Measurements from ENCODE around the gene OLFM3. TPM values are rescaled to one million over a fixed set of nuclear protein-coding genes. Genes with fewer than 3 reads are reported as not detected.

Gene OLFM3
- total RNA-seq, 1 experiment from 2014 or later = not detected

DNA sequence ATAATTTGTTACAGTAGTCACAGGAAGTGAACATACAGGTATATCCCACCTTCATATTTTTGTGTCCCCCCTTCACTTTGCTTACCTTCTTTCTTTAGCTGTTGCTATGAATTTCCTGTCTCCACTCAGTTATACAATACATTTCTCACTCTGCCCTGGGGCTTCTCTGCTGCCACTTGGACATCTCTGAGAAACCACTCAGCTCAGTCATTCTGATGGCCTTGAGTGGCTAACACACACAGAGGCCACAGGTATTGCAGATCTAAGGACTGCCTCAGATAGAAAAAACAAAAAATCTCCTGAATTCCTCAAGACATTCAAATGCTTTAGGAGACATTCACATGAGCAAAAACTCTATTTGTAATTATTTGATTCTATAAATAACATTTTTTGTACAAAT is 87.7 kb downstream of the OLFM3 start:
- DNase-seq = no peak
- Histone ChIP-seq H3K4me3 (no peak overlapping the region), H3K27me3 (no peaks in the 10 kb centered on the region), H3K36me3 (no peaks in the 10 kb centered on the region), H3K9me3 (no peaks in the 10 kb centered on the region)

DNA sequence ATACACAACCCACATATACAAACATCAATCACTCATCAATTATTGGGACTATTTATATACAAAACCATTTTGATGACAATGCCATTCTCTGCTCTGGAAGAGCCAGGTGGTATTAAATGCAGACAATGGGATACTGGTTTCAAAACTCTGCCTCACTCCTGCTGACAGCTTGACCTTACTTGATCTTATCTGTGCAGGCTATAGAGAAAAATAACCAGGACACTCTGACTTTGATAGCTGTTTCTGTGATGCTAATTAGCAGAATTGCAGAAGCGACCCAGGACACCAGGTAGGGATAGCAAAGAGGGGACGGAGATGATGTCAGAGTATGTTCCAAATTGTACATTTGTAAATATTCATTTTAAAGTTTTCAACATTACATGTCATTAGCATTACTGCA is 89.5 kb downstream of the OLFM3 start:
- no peaks in the 10 kb centered on the region for H3K36me3 ChIP-seq
- H3K9me3 ChIP-seq = no peaks in the 10 kb centered on the region
- H3K27me3 ChIP-seq = no peaks in the 10 kb centered on the region
- no peak overlapping the region for H3K4me3 ChIP-seq
- DNase-seq = no peak

DNA sequence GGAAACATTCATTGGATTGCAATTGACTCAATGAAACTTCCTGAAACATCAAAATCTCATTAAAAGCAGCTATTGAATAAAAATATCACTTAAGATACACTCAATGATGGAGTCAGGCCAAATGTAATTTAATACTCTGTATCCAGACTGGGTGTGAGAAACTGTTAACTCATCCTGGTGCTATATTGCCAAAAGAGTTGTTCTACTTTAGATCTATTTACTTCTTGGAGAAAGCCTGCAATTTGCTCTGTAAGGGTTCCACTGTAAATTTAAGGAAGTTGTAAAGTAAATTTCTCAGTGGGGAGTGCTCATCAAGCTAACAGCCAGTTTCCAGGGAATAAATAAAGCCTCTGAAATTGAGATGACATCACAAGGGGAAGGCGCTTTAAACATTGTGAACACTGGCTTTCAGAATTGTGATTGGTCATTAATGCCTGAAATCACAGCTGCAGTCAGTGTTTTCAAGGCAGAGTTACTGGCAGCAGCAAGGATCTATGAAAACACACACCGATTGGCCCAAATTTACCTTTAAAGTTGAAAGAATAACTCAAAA is 91.4 kb downstream of the OLFM3 start:
- Histone ChIP-seq H3K9me3 (no peaks in the 10 kb centered on the region), H3K4me3 (no peak overlapping the region), H3K27me3 (no peaks in the 10 kb centered on the region), H3K36me3 (no peaks in the 10 kb centered on the region)
- no peak for DNase-seq

DNA sequence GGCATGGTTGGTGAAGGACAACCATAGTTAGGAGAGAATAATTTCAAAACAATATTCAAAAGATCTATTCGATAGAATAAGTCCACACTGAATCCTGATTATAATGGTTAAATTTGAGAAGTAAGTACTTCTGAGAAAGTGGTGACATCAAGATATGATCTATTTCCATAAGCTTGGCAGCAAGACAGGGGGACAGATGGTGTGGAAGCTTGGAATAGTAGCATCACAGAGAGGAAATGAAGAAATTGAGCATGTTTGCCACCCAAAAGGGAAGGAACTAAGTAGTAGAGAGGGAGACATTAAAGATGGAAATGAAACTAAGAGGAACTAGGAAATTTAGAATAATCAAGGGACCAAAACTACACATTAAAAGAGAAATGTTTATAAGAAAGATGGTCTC is 94.5 kb downstream of the OLFM3 start:
- no peak for DNase-seq
- H3K9me3 ChIP-seq = no peaks in the 10 kb centered on the region
- no peaks in the 10 kb centered on the region for H3K36me3 ChIP-seq
- no peaks in the 10 kb centered on the region for H3K27me3 ChIP-seq
- no peak overlapping the region for H3K4me3 ChIP-seq

DNA sequence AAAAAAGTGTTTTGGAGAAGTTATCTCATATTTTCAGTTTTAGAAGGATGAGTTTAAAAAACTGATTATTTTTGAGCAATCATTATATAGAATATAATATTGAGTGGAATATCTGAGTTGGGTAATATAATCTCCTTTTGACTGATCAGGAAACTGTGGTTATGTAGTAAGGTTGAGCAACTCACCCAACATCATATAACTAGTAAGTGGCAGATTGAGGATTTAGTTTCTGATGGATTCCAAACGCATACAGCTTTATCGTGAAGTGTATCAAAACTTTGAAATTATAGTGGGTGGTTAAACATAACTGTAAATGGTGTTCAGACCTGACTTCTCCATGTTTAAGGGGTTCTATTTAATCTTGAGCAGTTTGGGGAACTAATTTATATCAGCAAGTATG is 98.6 kb downstream of the OLFM3 start:
- no peak for DNase-seq
- Histone ChIP-seq H3K27me3 (no peaks in the 10 kb centered on the region), H3K9me3 (no peaks in the 10 kb centered on the region), H3K4me3 (no peak overlapping the region), H3K36me3 (no peaks in the 10 kb centered on the region)

DNA sequence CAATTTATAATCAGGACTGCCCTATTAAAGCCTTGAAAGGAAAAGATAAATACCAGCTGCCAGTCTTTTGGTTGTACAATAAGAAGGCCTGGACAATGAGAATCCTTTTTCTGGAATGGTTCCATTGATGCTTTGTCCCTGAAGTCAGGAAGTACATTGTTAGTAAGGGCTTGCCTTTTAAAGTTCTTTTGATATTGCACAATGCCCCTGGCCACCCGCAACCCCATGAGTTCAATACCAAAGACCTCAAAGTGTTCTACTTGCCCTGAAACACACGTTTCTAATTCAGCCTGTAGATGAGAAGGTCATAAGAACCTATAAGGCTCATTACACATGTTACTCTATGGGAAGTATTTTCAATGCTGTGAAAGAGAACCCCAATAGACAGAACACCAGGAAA is 112.1 kb downstream of the OLFM3 start:
- no peaks in the 10 kb centered on the region for H3K27me3 ChIP-seq
- H3K4me3 ChIP-seq = no peak overlapping the region
- H3K36me3 ChIP-seq = no peaks in the 10 kb centered on the region
- no peak for DNase-seq
- H3K9me3 ChIP-seq = no peaks in the 10 kb centered on the region

DNA sequence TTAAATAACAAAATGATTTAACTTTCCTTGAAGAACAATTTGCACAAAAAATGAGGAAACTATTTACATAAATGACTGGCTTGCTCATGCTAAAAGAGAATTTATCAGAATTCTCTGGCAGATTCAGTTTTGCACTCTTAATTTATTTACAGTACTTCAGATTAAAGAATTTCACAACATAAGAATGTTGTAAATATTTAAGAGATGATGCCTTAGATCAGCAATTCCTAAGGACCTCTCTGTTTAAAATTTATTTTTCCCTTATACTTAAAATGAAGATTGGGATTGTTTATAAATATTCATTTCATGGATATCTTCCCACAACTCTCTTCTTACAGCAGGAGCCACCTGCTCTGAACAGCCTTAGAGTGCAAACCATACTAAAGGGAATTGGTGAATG is 120.8 kb downstream of the OLFM3 start:
- Histone ChIP-seq H3K9me3 (no peaks in the 10 kb centered on the region), H3K36me3 (no peaks in the 10 kb centered on the region), H3K4me3 (no peak overlapping the region), H3K27me3 (no peaks in the 10 kb centered on the region)
- DNase-seq = no peak

DNA sequence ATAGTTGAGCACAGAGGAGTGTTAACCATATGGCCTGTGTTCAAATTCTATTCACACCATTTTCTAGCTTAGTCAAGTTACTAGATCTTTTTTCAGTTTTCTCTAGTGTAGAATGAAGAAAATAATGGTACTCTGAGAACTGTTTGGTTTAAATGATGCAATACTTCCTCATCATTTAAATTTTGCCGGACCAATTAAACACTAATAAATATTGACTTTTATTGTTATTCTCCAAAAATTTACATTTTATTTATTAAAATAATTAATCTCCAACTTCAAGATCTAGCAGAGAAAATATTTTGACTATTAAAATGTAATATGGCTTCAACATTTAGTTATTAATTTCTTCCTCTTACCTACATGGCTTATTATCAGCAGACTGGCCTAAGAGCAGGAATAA is 123.1 kb downstream of the OLFM3 start:
- Histone ChIP-seq H3K27me3 (no peaks in the 10 kb centered on the region), H3K9me3 (no peaks in the 10 kb centered on the region), H3K4me3 (no peak overlapping the region), H3K36me3 (no peaks in the 10 kb centered on the region)
- DNase-seq = no peak

DNA sequence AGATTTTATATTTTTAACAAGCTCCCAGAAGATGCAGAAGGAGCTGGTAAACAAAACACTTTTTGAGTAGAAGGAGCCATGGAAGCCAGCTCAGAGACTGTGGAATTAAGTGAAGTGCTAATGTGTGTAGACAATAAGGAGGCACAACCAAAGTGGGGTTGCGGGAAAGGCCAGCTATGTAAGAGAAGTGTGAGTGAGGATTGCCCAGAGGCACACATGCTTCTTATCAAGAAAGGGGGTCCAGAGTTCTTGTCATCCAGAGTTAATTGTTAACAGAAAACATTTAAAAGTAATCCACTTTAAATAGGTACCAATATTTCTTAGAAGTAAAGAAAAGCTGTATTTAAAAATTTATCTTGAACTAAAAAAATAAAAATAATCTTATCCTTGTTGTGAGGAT is 136.8 kb downstream of the OLFM3 start:
- Histone ChIP-seq H3K36me3 (no peaks in the 10 kb centered on the region), H3K27me3 (no peaks in the 10 kb centered on the region), H3K4me3 (no peak overlapping the region), H3K9me3 (no peaks in the 10 kb centered on the region)
- no peak for DNase-seq

DNA sequence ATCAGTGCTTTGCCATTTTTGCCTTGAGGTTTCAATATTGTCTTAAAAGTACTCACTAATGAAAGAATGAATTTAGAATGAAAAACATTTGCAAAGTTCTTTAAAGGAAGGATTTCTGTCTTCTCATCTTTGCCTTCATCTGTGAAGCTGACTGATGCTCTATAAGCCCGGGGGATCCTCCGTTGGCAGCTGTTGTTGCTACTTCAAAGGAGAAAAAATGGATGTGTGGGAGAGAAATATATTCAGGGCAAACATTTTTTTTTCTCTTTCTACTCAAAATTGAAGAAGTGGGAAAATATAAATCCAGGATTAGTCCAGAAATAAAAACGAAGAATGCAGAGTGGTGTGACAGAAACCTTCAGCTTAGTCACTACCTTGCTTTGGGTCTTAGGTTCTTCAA is 142.5 kb downstream of the OLFM3 start:
- no peak for DNase-seq
- Histone ChIP-seq H3K9me3 (no peaks in the 10 kb centered on the region), H3K27me3 (no peaks in the 10 kb centered on the region), H3K36me3 (no peaks in the 10 kb centered on the region), H3K4me3 (no peak overlapping the region)

DNA sequence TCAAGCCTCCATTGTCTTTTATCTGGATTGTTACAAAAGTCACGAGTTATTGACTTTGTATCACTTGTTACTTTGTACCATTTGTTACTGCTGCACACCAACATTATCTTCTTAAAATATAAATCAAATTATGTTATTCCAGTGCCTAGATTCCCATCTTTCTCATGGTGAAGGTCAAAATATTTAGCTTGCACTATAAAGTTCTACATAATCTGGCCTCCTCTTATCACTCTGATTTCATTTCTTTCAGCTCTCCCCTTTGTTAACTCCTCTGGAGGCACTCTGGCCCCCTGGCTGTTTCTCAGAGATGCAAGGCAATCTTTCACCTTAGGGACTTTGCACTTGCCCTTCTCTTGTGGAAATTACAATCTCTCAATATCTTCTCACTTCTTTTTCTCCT is 143.8 kb downstream of the OLFM3 start:
- DNase-seq = no peak
- Histone ChIP-seq H3K4me3 (no peak overlapping the region), H3K27me3 (no peaks in the 10 kb centered on the region), H3K9me3 (no peaks in the 10 kb centered on the region), H3K36me3 (no peaks in the 10 kb centered on the region)

DNA sequence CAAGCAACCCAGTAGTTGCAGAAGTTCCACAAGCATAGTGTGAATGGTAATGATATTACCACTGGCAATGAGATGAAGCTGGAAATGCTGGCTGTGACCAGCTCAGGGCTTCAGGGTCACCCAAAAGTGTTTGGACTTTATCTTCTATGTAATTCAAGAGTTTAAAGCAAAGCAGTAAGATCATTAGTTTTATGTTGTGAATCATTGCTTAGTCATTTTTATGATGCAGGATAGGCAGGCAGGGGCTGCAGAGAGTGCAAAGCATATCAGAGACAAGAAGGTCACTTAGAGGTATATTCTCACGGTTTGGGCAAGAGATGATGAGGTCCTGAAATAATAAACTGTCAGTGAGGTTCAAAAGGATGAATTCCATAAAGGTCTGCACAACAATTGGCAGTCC is 147.4 kb downstream of the OLFM3 start:
- Histone ChIP-seq H3K4me3 (no peak overlapping the region), H3K36me3 (no peaks in the 10 kb centered on the region), H3K27me3 (no peaks in the 10 kb centered on the region), H3K9me3 (no peaks in the 10 kb centered on the region)
- DNase-seq = no peak

DNA sequence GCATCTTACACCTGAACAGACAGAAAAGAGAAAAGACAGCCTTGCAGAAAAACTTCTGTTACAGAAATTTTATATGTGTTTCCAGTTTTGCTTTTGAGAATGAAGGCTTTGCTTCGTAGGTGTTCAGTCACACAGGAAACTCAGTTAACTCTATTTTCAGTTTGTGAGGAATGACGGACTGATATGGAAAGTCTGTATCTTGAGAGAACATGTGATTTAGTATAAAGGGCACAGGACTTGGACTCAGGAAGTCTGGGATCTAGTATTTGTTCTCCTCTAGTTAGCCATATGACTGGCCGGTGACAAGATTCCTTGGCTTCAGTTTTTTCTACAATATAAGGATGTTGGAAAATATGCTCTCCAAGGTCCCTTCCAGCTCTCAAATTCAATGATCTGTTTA is 149.1 kb downstream of the OLFM3 start:
- DNase-seq = no peak
- H3K4me3 ChIP-seq = no peak overlapping the region
- no peaks in the 10 kb centered on the region for H3K36me3 ChIP-seq
- H3K9me3 ChIP-seq = no peaks in the 10 kb centered on the region
- H3K27me3 ChIP-seq = no peaks in the 10 kb centered on the region

DNA sequence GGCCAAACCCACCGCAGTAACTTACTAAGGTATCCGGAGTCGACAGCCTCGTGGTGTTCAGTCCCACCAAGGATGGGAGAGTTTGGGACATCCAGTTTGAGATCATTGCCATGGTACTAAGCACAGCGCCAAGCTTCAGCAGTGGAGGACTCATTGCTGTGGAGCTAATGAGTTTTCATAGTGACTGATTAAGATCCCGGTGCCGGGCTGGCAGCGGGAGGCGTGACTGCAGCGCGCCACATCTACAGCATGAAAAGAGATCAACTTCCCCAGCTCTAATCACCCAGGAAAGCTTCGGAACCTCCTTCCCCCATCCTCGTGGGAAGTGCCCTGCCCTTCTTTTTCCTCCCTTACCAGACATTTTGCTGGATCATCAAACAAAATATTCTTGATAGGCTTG is 149.9 kb downstream of the OLFM3 start:
- Histone ChIP-seq H3K27me3 (no peaks in the 10 kb centered on the region), H3K4me3 (no peak overlapping the region), H3K36me3 (no peaks in the 10 kb centered on the region), H3K9me3 (no peaks in the 10 kb centered on the region)
- no peak for DNase-seq

DNA sequence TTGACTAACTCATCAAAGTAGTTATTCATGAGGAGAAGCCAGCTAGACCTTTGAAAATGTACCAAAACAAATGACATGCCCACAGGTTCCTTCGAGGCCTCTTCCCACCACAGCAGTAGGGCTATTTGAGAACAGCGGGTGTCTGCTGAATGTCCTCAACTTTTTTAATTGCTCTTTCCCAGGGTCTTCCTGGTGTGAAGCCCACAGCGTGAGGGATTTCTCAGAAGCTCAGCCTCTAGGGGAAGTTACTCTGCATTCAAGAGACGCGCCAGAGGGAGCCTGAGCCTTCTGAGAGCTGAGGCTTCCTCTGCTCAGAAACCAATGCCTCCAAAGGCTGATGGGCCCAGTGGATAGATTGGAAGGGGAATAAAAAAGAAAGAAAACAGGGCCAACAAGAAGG is 153.6 kb downstream of the OLFM3 start:
- Histone ChIP-seq H3K4me3 (no peak overlapping the region), H3K36me3 (no peaks in the 10 kb centered on the region), H3K9me3 (no peaks in the 10 kb centered on the region), H3K27me3 (no peaks in the 10 kb centered on the region)
- no peak for DNase-seq

DNA sequence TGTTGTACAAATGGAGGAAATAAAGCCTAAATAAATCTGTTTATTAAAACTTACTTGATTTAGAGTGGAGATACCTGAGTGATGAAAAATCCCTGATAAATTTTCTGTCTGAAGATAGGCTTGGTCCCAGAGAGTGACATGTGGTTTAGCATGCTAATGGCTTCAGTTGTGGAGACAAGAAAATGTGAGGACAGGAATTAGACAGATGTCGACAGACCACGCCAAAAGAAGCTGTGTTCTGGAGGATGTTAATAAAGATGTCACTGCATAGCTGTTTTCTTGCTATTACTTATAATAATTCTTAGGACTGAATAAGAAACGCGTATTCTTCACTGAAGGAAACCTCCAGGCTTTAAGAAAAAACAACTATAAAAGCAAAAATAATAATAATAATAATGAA is 154.9 kb downstream of the OLFM3 start:
- Histone ChIP-seq H3K27me3 (no peaks in the 10 kb centered on the region), H3K9me3 (no peaks in the 10 kb centered on the region), H3K4me3 (no peak overlapping the region), H3K36me3 (no peaks in the 10 kb centered on the region)
- DNase-seq = no peak

DNA sequence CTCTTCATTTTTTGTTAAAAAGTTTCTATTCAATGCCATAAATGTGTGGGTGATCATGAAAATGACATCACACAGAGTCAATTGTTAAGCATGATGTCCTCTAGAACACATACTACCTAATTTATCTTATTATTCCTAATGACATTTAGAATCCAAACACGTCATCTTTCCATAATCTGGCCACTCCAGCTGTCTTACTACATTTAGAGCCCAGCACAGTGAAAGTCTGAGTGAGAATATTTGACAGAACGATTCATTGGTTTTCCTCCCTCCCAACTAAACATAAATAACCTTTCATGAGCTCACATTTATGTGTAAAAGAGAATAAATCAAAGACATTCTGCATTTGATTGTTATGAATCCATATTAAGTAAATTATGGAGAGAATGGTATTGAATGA is 160.7 kb downstream of the OLFM3 start:
- H3K36me3 ChIP-seq = no peaks in the 10 kb centered on the region
- no peaks in the 10 kb centered on the region for H3K9me3 ChIP-seq
- DNase-seq = no peak
- no peaks in the 10 kb centered on the region for H3K27me3 ChIP-seq
- no peak overlapping the region for H3K4me3 ChIP-seq

DNA sequence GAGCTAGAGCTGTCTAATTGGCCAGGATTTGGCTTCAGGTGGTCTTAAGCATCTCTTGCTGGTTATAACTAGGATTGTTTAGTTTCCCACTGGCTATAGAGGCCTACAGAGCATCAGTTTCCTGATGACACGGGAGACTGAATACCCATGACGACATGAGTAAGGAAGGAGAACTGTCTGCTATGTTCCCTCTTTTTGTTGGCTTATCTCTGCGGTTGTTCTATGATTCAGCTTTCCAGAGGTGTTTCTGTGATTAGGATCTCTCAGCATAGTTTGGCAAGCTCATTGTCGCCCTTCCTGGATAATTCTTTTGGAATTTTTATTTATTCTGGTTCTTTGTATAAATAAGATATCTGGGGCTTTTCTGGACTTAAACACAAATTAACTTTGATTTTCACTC is 163.4 kb downstream of the OLFM3 start:
- DNase-seq = no peak
- Histone ChIP-seq H3K4me3 (no peak overlapping the region), H3K36me3 (no peaks in the 10 kb centered on the region), H3K27me3 (no peaks in the 10 kb centered on the region), H3K9me3 (no peaks in the 10 kb centered on the region)

DNA sequence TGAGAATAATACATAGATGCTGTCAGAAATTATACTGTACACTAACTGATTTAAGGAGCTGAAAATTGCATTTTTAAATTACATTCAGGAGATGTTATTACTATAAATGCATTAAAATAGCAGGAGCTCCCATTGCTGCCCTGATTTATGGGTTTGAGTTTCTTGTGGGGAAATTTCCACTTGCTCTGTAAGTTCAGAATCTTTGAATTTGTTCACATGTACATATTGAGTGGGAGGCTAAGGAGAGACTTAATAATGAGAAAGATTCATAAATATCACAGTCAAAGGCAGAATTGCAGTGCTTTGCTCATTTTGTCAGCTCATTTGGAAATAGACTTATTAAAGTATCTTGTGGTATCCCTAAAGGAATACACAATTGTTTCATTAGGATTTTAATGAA is 170.3 kb downstream of the OLFM3 start:
- Histone ChIP-seq H3K9me3 (no peaks in the 10 kb centered on the region), H3K27me3 (no peaks in the 10 kb centered on the region), H3K4me3 (no peak overlapping the region), H3K36me3 (no peaks in the 10 kb centered on the region)
- DNase-seq = no peak
